ENCODE results near the gene AKAP6.

DNA sequence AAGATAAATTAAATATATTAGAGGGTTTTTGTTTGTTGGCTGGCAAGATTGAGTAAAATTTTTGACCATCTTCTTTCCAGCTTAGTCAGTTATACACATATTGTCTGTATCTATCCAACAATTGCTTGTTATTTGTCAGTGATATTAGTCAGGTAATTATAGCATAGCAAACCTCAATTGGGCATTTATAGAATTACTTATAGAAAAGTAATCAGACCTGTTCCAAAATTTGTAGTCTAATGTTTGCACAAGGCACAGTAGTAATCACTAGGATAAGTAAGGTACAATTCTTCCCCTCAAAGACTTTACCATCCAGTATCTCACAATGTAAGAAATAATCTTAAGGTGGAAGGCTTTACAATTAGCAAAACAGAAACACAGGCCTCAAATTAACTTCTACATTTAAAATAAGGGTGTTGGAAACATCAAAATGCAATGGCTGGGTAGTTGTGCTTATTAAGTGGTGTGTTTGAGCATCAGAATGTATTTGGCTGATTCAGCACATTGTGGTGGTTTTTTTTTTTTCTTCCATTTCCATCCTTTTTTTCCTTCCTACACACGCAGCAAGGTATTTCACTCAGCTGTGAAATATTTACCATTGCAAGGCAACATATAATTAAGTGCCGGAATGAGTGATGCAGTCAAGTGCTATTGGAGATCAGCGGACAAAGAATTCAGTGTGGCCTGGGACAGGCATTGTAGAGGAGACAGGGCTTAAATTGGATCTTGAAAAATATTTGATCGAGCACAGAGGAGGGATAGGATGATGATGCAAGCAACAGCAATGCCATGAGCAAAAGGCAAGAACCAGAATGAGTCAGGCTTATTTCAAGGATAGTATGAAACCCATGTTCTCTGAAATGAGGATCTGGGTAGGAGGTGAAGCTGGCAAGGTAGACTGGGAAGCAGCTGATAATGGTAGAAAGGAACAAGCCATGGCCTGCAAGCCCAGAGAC is 178.2 kb downstream of the AKAP6 start:
- TF ChIP-seq POLR2AphosphoS5 (IDR thresholded peaks at IDR 0.05) = no peak
- TF ChIP-seq POLR2A (IDR thresholded peaks at IDR 0.05) = no peak
- TF ChIP-seq, protein P1, sequence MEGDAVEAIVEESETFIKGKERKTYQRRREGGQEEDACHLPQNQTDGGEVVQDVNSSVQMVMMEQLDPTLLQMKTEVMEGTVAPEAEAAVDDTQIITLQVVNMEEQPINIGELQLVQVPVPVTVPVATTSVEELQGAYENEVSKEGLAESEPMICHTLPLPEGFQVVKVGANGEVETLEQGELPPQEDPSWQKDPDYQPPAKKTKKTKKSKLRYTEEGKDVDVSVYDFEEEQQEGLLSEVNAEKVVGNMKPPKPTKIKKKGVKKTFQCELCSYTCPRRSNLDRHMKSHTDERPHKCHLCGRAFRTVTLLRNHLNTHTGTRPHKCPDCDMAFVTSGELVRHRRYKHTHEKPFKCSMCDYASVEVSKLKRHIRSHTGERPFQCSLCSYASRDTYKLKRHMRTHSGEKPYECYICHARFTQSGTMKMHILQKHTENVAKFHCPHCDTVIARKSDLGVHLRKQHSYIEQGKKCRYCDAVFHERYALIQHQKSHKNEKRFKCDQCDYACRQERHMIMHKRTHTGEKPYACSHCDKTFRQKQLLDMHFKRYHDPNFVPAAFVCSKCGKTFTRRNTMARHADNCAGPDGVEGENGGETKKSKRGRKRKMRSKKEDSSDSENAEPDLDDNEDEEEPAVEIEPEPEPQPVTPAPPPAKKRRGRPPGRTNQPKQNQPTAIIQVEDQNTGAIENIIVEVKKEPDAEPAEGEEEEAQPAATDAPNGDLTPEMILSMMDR (IDR thresholded peaks at IDR 0.05) = no peak
